Measurements from ENCODE around the gene UBALD1. TPM values are rescaled to one million over a fixed set of nuclear protein-coding genes. Genes with fewer than 3 reads are reported as not detected.

The UBALD1 gene
- total RNA-seq, 1 experiment from 2014 or later: 58.4 TPM

DNA sequence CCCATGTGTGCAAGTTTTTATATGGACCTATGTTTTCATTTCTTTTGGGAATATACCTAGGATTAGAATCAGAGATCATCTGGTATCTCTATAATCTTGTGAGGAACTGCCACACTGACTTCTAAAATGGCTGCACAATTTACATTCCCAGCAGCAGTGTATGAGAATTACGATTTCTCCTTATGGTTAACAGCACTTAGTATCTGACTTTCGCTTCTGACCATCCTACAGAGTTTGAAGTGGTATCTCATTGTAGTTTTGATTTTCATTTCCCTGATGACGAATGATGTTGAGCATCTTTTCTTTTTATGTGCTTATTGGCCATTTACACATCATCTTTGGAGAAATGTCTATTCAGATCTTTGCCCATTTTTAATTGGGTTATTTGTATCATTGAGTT lies 48.5 kb downstream of the UBALD1 start:
- Histone ChIP-seq H3K4me1 (replicated peaks; ENCODE audit: insufficient read depth) (no peaks in the 10 kb centered on the region), H3K9me3 (ENCODE audit: insufficient read depth, low read depth) (no peaks in the 10 kb centered on the region), H3K4me3 (no peak overlapping the region), H4K20me1 (ENCODE audit: insufficient read depth) (no peaks in the 10 kb centered on the region), H3K4me2 (no peak overlapping the region), H3F3A (ENCODE audit: insufficient read depth, low read depth) (no peaks in the 10 kb centered on the region), H2AFZ (no peak overlapping the region), H3K36me3 (ENCODE audit: low read depth) (no peaks in the 10 kb centered on the region), H3K79me2 (ENCODE audit: low read depth) (no peaks in the 10 kb centered on the region), H3K27ac (no peak overlapping the region), H3K9me2 (ENCODE audit: insufficient read depth) (no peaks in the 10 kb centered on the region), H3K27me3 (ENCODE audit: insufficient read depth, low read depth) (no peaks in the 10 kb centered on the region)
- BruUV-seq (replicated peaks): no TSS peak
- no peak for DNase-seq
- CTCF ChIA-PET: no interaction called here
- intact Hi-C loops (cut with micrococcal nuclease; ENCODE audit: unreplicated experiment): no loop called here
- POLR2A ChIA-PET (ENCODE audit: unreplicated experiment): no interaction called here
- no peak for TF ChIP-seq EZH2 (IDR thresholded peaks at IDR 0.05; ENCODE audit: low read depth)
- TF ChIP-seq, protein P1, sequence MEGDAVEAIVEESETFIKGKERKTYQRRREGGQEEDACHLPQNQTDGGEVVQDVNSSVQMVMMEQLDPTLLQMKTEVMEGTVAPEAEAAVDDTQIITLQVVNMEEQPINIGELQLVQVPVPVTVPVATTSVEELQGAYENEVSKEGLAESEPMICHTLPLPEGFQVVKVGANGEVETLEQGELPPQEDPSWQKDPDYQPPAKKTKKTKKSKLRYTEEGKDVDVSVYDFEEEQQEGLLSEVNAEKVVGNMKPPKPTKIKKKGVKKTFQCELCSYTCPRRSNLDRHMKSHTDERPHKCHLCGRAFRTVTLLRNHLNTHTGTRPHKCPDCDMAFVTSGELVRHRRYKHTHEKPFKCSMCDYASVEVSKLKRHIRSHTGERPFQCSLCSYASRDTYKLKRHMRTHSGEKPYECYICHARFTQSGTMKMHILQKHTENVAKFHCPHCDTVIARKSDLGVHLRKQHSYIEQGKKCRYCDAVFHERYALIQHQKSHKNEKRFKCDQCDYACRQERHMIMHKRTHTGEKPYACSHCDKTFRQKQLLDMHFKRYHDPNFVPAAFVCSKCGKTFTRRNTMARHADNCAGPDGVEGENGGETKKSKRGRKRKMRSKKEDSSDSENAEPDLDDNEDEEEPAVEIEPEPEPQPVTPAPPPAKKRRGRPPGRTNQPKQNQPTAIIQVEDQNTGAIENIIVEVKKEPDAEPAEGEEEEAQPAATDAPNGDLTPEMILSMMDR (conservative IDR thresholded peaks at IDR 0.05): no peak

DNA sequence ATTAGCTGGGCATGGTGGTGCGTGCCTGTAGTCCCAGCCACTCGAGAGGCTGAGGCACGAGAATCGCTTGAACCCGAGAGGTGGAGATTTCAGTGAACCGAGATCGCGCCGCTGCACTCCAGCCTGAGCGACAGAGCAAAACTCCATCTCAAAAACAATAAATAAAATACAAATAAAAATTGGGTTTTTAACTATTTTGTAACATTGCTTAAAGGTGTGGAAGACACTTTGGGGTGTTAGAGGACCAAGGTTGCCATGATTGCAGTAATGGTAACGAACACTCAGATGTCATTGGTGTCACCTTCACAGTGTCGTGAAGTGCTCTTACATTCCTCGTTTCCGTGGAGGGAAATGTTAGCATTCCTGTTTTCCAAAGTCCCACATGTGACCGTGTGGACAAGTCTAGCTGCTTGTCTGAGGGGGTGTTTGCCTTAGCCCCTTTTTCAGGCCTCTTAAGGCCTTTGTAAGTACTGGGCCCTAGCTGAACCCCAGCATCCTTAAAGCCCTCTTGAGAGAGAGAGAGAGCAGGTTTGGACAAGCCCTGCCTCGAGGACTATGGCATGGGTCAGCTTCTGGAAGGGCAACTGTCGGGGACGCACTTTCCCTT lies 49.9 kb downstream of the UBALD1 start:
- H4K20me1 ChIP-seq (ENCODE audit: insufficient read depth): no peaks in the 10 kb centered on the region
- H3K4me1 ChIP-seq (replicated peaks; ENCODE audit: insufficient read depth): no peaks in the 10 kb centered on the region
- H3K9me3 ChIP-seq (ENCODE audit: insufficient read depth, low read depth): no peaks in the 10 kb centered on the region
- no peaks in the 10 kb centered on the region for H3K9me2 ChIP-seq (ENCODE audit: insufficient read depth)
- ChIA-PET POLR2A (ENCODE audit: unreplicated experiment) (no interaction called here), CTCF (interaction anchor here (0.6 kb wide), 1 partner anchor 87 kb away, joined by 4 read pairs; no protein-coding TSS in a partner anchor)
- H3K27ac ChIP-seq: no peak overlapping the region
- H3F3A ChIP-seq (ENCODE audit: insufficient read depth, low read depth): no peaks in the 10 kb centered on the region
- BruUV-seq (replicated peaks): no TSS peak
- intact Hi-C loops (cut with micrococcal nuclease; ENCODE audit: unreplicated experiment): no loop called here
- no peaks in the 10 kb centered on the region for H3K36me3 ChIP-seq (ENCODE audit: low read depth)
- no peaks in the 10 kb centered on the region for H3K27me3 ChIP-seq (ENCODE audit: insufficient read depth, low read depth)
- no peak for DNase-seq
- H3K4me3 ChIP-seq: no peak overlapping the region
- H2AFZ ChIP-seq: no peak overlapping the region
- no peak overlapping the region for H3K4me2 ChIP-seq
- TF ChIP-seq EZH2 (IDR thresholded peaks at IDR 0.05; ENCODE audit: low read depth): no peak
- TF ChIP-seq, protein P1 (conservative IDR thresholded peaks at IDR 0.05): no peak
- H3K79me2 ChIP-seq (ENCODE audit: low read depth): no peaks in the 10 kb centered on the region

DNA sequence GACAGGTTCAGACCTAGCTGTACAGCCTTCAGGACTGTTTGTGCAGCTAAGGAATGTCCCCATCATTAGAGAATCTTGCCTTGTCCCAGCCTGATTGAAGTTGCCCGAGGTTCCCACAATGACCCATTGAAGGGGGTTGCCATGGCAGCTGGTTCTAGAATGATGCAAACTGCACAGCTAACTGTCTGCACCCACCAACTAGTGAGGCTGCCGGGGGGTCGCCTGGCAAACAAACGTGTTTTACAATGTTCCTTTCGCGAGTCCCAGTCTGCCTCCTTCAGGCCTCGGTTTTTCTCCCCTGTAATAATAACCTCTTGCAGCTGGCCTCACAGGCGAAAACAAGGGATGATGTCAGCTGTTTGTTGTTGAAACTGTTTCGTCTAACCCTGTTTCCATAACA lies 53.1 kb downstream of the UBALD1 start:
- DNase-seq: no peak
- Histone ChIP-seq H3K9me2 (ENCODE audit: insufficient read depth) (no peaks in the 10 kb centered on the region), H4K20me1 (ENCODE audit: insufficient read depth) (no peaks in the 10 kb centered on the region), H3K27me3 (ENCODE audit: insufficient read depth, low read depth) (no peaks in the 10 kb centered on the region), H3K4me2 (no peak overlapping the region), H3K4me1 (replicated peaks; ENCODE audit: insufficient read depth) (no peaks in the 10 kb centered on the region), H3F3A (ENCODE audit: insufficient read depth, low read depth) (no peaks in the 10 kb centered on the region), H3K9me3 (ENCODE audit: insufficient read depth, low read depth) (no peaks in the 10 kb centered on the region), H3K36me3 (ENCODE audit: low read depth) (no peaks in the 10 kb centered on the region), H2AFZ (no peak overlapping the region), H3K79me2 (ENCODE audit: low read depth) (no peaks in the 10 kb centered on the region), H3K4me3 (no peak overlapping the region), H3K27ac (no peak overlapping the region)
- intact Hi-C loops (cut with micrococcal nuclease; ENCODE audit: unreplicated experiment): no loop called here
- ChIA-PET CTCF (no interaction called here), POLR2A (ENCODE audit: unreplicated experiment) (interaction anchor here (0.6 kb wide), 1 partner anchor 196 kb away, joined by 7 read pairs; no protein-coding TSS in a partner anchor)
- BruUV-seq (replicated peaks): no TSS peak
- no peak for TF ChIP-seq EZH2 (IDR thresholded peaks at IDR 0.05; ENCODE audit: low read depth)
- TF ChIP-seq, protein P1 (conservative IDR thresholded peaks at IDR 0.05): no peak

Other genes starting within 250 kb of the UBALD1 start
- gene VASN, start 243.0 kb downstream of the UBALD1 start, total RNA-seq (2021): 45.3 and 49.8 TPM in 2 replicates
- 42.1 and 55.4 TPM in 2 replicates for gene CORO7, start 198.3 kb downstream of the UBALD1 start, total RNA-seq (2021)
- gene DNAJA3, start 189.0 kb downstream of the UBALD1 start, total RNA-seq (2021): 58.9 and 66.5 TPM in 2 replicates
- gene NMRAL1, start 140.3 kb downstream of the UBALD1 start, total RNA-seq (2021): 118 and 141 TPM in 2 replicates
- gene HMOX2, start 138.5 kb downstream of the UBALD1 start, total RNA-seq (2021): 68.1 and 69.5 TPM in 2 replicates
- 10.7 and 18.4 TPM in 2 replicates for gene CDIP1, start 76.1 kb downstream of the UBALD1 start, total RNA-seq (2021)
- 0.13 and 0.15 TPM in 2 replicates for gene C16orf96, start 58.5 kb downstream of the UBALD1 start, total RNA-seq (2021)
- gene MGRN1, start 9.9 kb upstream of the UBALD1 start, total RNA-seq (2021): 67.9 and 70.4 TPM in 2 replicates
- gene NUDT16L1, start 78.7 kb upstream of the UBALD1 start, total RNA-seq (2021): 25.7 and 37.5 TPM in 2 replicates
- gene ANKS3, start 119.4 kb upstream of the UBALD1 start, total RNA-seq (2021): 32.8 and 35.0 TPM in 2 replicates
- 1.8 and 2.4 TPM in 2 replicates for gene DNAAF8, start 119.6 kb upstream of the UBALD1 start, total RNA-seq (2021)
- 28.8 and 29.2 TPM in 2 replicates for gene ZNF500, start 152.3 kb upstream of the UBALD1 start, total RNA-seq (2021)
- gene SEPTIN12, start 173.5 kb upstream of the UBALD1 start, total RNA-seq (2021): not detected in 2 replicates
- 134 and 182 TPM in 2 replicates for gene SMIM22, start 180.5 kb upstream of the UBALD1 start, total RNA-seq (2021)
- 40.8 and 45.2 TPM in 2 replicates for gene ROGDI, start 187.7 kb upstream of the UBALD1 start, total RNA-seq (2021)
- 97.5 and 135 TPM in 2 replicates for gene GLYR1, start 232.4 kb upstream of the UBALD1 start, total RNA-seq (2021)
- gene UBN1, start 232.6 kb upstream of the UBALD1 start, total RNA-seq (2021): 42.7 and 44.1 TPM in 2 replicates

Measured in PC-9 (cell line).